ENCODE results near the gene FBXO33. TPM values are rescaled to one million over a fixed set of nuclear protein-coding genes. Genes with fewer than 3 reads are reported as not detected.

Gene FBXO33
- total RNA-seq, 1 experiment from 2014 or later: 9.5 TPM

- no peaks in the 10 kb centered on the region for H3K4me1 ChIP-seq (ENCODE audit: insufficient read depth, low read length, poor library complexity, severe bottlenecking)
- no TSS peak for BruUV-seq (replicated peaks)
- ChIA-PET CTCF (no interaction called here), POLR2A (ENCODE audit: low non-redundant PET) (no interaction called here)
- H3K9me3 ChIP-seq (ENCODE audit: low read depth, low read length, poor library complexity, severe bottlenecking): no peaks in the 10 kb centered on the region
- no peak overlapping the region for H3K4me3 ChIP-seq (ENCODE audit: low read depth, low read length, poor library complexity, severe bottlenecking)
- H3K27me3 ChIP-seq (replicated peaks; ENCODE audit: insufficient read depth, low read depth, low read length, poor library complexity): no peaks in the 10 kb centered on the region
- intact Hi-C loops (cut with micrococcal nuclease; ENCODE audit: unreplicated experiment): no loop called here
- TF ChIP-seq EZH2 (IDR thresholded peaks at IDR 0.05; ENCODE audit: borderline replicate concordance, low read depth, low read length, poor library complexity, severe bottlenecking) (no peak), CTCF (conservative IDR thresholded peaks at IDR 0.05; ENCODE audit: low read depth, low read length) (no peak)
- no peak overlapping the region for H3K27ac ChIP-seq (ENCODE audit: low read depth, low read length, poor library complexity, severe bottlenecking)
- H3K36me3 ChIP-seq (ENCODE audit: insufficient read depth, low read length, poor library complexity, severe bottlenecking): peaks cover 8% of the 10 kb centered on the region
- no peak for DNase-seq (ENCODE audit: low spot score)
These were observed 80.5 kb downstream of the FBXO33 start for GRCh38 chr14:39351708-39352107.

GRCh38 chr14:39350866-39351265 is 81.4 kb downstream of the FBXO33 start:
- intact Hi-C loops (cut with micrococcal nuclease; ENCODE audit: unreplicated experiment): no loop called here
- no TSS peak for BruUV-seq (replicated peaks)
- no peak overlapping the region for H3K4me3 ChIP-seq (ENCODE audit: low read depth, low read length, poor library complexity, severe bottlenecking)
- H3K27me3 ChIP-seq (replicated peaks; ENCODE audit: insufficient read depth, low read depth, low read length, poor library complexity): no peaks in the 10 kb centered on the region
- DNase-seq (ENCODE audit: low spot score): no peak
- no peak overlapping the region for H3K27ac ChIP-seq (ENCODE audit: low read depth, low read length, poor library complexity, severe bottlenecking)
- peaks cover 8% of the 10 kb centered on the region for H3K36me3 ChIP-seq (ENCODE audit: insufficient read depth, low read length, poor library complexity, severe bottlenecking)
- H3K9me3 ChIP-seq (ENCODE audit: low read depth, low read length, poor library complexity, severe bottlenecking): no peaks in the 10 kb centered on the region
- TF ChIP-seq CTCF (conservative IDR thresholded peaks at IDR 0.05; ENCODE audit: low read depth, low read length): no peak
- TF ChIP-seq EZH2 (IDR thresholded peaks at IDR 0.05; ENCODE audit: borderline replicate concordance, low read depth, low read length, poor library complexity, severe bottlenecking): no peak
- ChIA-PET POLR2A (ENCODE audit: low non-redundant PET) (no interaction called here), CTCF (no interaction called here)
- H3K4me1 ChIP-seq (ENCODE audit: insufficient read depth, low read length, poor library complexity, severe bottlenecking): no peaks in the 10 kb centered on the region

Other genes starting within 250 kb of the FBXO33 start
- 16.0 and 16.7 TPM in 2 replicates for gene MIA2, start 198.5 kb downstream of the FBXO33 start, total RNA-seq (2021)